ENCODE results near the gene ACBD4.
A peak's percentile ranks its signal among the peaks of the same experiment; 100 is the strongest.

The ACBD4 gene

GRCh38 chr17:45164734-45165269 lies 29.3 kb downstream of the ACBD4 start:
- H3K4me3 ChIP-seq (ENCODE audit: low read depth, low read length) = no peak overlapping the region
- H3K36me3 ChIP-seq (ENCODE audit: control insufficient read depth, insufficient read depth, low read length) = no peaks in the 10 kb centered on the region
- TF ChIP-seq CTCF (IDR thresholded peaks at IDR 0.05) = no peak
- H3K4me2 ChIP-seq (ENCODE audit: low read length) = no peak overlapping the region
- peaks cover 17% of the 10 kb centered on the region for H3K79me2 ChIP-seq
- no peaks in the 10 kb centered on the region for H3K9me3 ChIP-seq (ENCODE audit: control insufficient read depth, low read length)
- no peak overlapping the region for H2AFZ ChIP-seq
- no peak overlapping the region for H3K27ac ChIP-seq
- no peak overlapping the region for H3K9ac ChIP-seq
- H3K4me1 ChIP-seq = peaks cover 8% of the 10 kb centered on the region
- H3K27me3 ChIP-seq (ENCODE audit: control insufficient read depth, insufficient read depth, low read length) = no peaks in the 10 kb centered on the region

GRCh38 chr17:45168991-45169752 lies 33.7 kb downstream of the ACBD4 start:
- Histone ChIP-seq H3K4me3 (ENCODE audit: low read depth, low read length) (no peak overlapping the region), H3K27ac (no peak overlapping the region), H3K36me3 (ENCODE audit: control insufficient read depth, insufficient read depth, low read length) (no peaks in the 10 kb centered on the region), H3K79me2 (peaks cover 6% of the 10 kb centered on the region), H2AFZ (no peak overlapping the region), H3K27me3 (ENCODE audit: control insufficient read depth, insufficient read depth, low read length) (no peaks in the 10 kb centered on the region), H3K9ac (no peak overlapping the region), H3K4me2 (ENCODE audit: low read length) (no peak overlapping the region), H3K4me1 (peaks cover 24% of the 10 kb centered on the region), H3K9me3 (ENCODE audit: control insufficient read depth, low read length) (no peaks in the 10 kb centered on the region)
- TF ChIP-seq CTCF (IDR thresholded peaks at IDR 0.05) = no peak

DNA sequence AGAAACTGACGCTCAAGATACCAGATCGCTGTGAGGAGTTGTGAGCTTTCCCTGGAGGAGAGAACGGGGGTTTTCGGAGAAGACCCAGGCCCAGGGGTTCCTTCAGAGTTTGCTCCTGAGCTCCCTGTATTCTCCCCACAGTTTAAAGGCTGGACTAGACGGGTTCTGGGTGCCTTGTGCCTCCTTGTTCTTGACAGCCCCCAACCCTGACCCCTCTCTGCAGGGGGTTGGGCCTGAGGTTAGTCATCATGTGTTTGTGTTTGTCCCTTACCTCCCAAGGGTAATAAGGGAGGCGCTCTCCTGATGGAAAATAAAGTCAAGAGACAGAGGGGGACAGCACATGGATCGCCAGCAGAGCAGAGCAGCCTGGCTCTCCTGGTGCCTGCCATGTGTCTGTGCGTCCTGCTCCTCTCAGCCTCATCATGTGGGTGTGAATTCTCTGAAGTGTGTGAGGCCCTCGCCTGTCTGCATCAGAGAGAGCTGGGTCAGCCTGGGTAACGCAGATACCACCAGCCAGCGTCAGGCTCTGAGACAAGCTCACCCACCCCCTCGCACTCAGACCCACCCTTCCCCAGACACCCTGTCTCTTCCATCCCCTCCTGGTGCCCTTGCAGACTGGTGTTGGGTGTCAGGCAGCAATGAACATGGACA lies 34.9 kb downstream of the ACBD4 start:
- Histone ChIP-seq H3K4me3 (ENCODE audit: low read depth, low read length) (no peak overlapping the region), H3K79me2 (peaks cover 2% of the 10 kb centered on the region), H3K9ac (no peak overlapping the region), H3K27me3 (ENCODE audit: control insufficient read depth, insufficient read depth, low read length) (no peaks in the 10 kb centered on the region), H3K27ac (peak overlapping the region; percentile 92), H3K36me3 (ENCODE audit: control insufficient read depth, insufficient read depth, low read length) (no peaks in the 10 kb centered on the region), H3K9me3 (ENCODE audit: control insufficient read depth, low read length) (no peaks in the 10 kb centered on the region), H2AFZ (peak overlapping the region; percentile 71), H3K4me1 (peaks cover 24% of the 10 kb centered on the region), H3K4me2 (ENCODE audit: low read length) (no peak overlapping the region)
- TF ChIP-seq CTCF (IDR thresholded peaks at IDR 0.05) = no peak

- no peaks in the 10 kb centered on the region for H3K9me3 ChIP-seq (ENCODE audit: control insufficient read depth, low read length)
- no peak for TF ChIP-seq CTCF (IDR thresholded peaks at IDR 0.05)
- H3K4me1 ChIP-seq = peaks cover 24% of the 10 kb centered on the region
- peak overlapping the region; percentile 92 for H3K27ac ChIP-seq
- H3K9ac ChIP-seq = no peak overlapping the region
- H3K36me3 ChIP-seq (ENCODE audit: control insufficient read depth, insufficient read depth, low read length) = no peaks in the 10 kb centered on the region
- H2AFZ ChIP-seq = peak overlapping the region; percentile 71
- H3K27me3 ChIP-seq (ENCODE audit: control insufficient read depth, insufficient read depth, low read length) = no peaks in the 10 kb centered on the region
- no peak overlapping the region for H3K4me3 ChIP-seq (ENCODE audit: low read depth, low read length)
- H3K4me2 ChIP-seq (ENCODE audit: low read length) = no peak overlapping the region
- H3K79me2 ChIP-seq = peaks cover 2% of the 10 kb centered on the region
Observed at GRCh38 chr17:45170931-45171337, 35.4 kb downstream of the ACBD4 start.

Data from parathyroid adenoma (tissue), 2 donors.